ENCODE results near the gene TRAPPC3.

TRAPPC3 gene

GRCh38 chr1:36125129-36125991 lies 23.9 kb downstream of the TRAPPC3 start, which contains the start of gene COL8A2:
Gene COL8A2 (minus strand): TSS chr1:36125222. CDS start chr1:36100242, 24,980 bp downstream.
- DNase-seq = no peak

GRCh38 chr1:36124404-36125128 lies 24.7 kb downstream of the TRAPPC3 start:
- no peak for DNase-seq

- no peak for DNase-seq
Observed at GRCh38 chr1:36123356-36123755, 25.9 kb downstream of the TRAPPC3 start.

GRCh38 chr1:36122062-36123030 lies 26.9 kb downstream of the TRAPPC3 start:
- DNase-seq = no peak

GRCh38 chr1:36119456-36119855 lies 29.8 kb downstream of the TRAPPC3 start:
- DNase-seq = no peak

- DNase-seq = no peak
Observed at GRCh38 chr1:36118447-36119204, 30.7 kb downstream of the TRAPPC3 start.

GRCh38 chr1:36116901-36117300 lies 32.4 kb downstream of the TRAPPC3 start:
- no peak for DNase-seq

GRCh38 chr1:36115931-36116330 lies 33.4 kb downstream of the TRAPPC3 start:
- no peak for DNase-seq

GRCh38 chr1:36115200-36115669 lies 34.1 kb downstream of the TRAPPC3 start:
- no peak for DNase-seq

- DNase-seq = no peak
Observed at GRCh38 chr1:36114371-36114770, 34.9 kb downstream of the TRAPPC3 start.

- no peak for DNase-seq
Observed at GRCh38 chr1:36112823-36113222, 36.5 kb downstream of the TRAPPC3 start.

GRCh38 chr1:36111151-36111550 lies 38.1 kb downstream of the TRAPPC3 start:
- no peak for DNase-seq

- no peak for DNase-seq
Observed at GRCh38 chr1:36109041-36109679, 40.1 kb downstream of the TRAPPC3 start.

GRCh38 chr1:36108314-36108713 lies 41.0 kb downstream of the TRAPPC3 start:
- no peak for DNase-seq

GRCh38 chr1:36107394-36107793 lies 41.9 kb downstream of the TRAPPC3 start:
- DNase-seq = no peak

- no peak for DNase-seq
Observed at GRCh38 chr1:36106269-36106668, 43.0 kb downstream of the TRAPPC3 start.

- DNase-seq = no peak
Observed at GRCh38 chr1:36101546-36101945, 47.7 kb downstream of the TRAPPC3 start.

GRCh38 chr1:36100376-36100775 lies 48.9 kb downstream of the TRAPPC3 start:
- DNase-seq = no peak

- DNase-seq = peak; percentile 53
Observed at GRCh38 chr1:36099681-36100341, 49.5 kb downstream of the TRAPPC3 start.

- DNase-seq = no peak
Observed at GRCh38 chr1:36098650-36099365, 50.5 kb downstream of the TRAPPC3 start.

Measured in NCI-H1105 treated with DMSO at 0.1 percent for 48 hours (cell line).